ENCODE data around the gene TGFB1I1.
A peak's percentile ranks its signal among the peaks of the same experiment; 100 is the strongest.

The TGFB1I1 gene

GRCh38 chr16:31452631-31453106, 19.3 kb upstream of the TGFB1I1 start:
- DNase-seq (ENCODE audit: low spot score): no peak

GRCh38 chr16:31453255-31454204, 18.4 kb upstream of the TGFB1I1 start:
- DNase-seq (ENCODE audit: low spot score): no peak

- peak; percentile 58 for DNase-seq (ENCODE audit: low spot score)
These were observed 16.2 kb upstream of the TGFB1I1 start for GRCh38 chr16:31455601-31456314.

GRCh38 chr16:31456988-31457360, 15.0 kb upstream of the TGFB1I1 start:
- DNase-seq (ENCODE audit: low spot score): no peak

DNA sequence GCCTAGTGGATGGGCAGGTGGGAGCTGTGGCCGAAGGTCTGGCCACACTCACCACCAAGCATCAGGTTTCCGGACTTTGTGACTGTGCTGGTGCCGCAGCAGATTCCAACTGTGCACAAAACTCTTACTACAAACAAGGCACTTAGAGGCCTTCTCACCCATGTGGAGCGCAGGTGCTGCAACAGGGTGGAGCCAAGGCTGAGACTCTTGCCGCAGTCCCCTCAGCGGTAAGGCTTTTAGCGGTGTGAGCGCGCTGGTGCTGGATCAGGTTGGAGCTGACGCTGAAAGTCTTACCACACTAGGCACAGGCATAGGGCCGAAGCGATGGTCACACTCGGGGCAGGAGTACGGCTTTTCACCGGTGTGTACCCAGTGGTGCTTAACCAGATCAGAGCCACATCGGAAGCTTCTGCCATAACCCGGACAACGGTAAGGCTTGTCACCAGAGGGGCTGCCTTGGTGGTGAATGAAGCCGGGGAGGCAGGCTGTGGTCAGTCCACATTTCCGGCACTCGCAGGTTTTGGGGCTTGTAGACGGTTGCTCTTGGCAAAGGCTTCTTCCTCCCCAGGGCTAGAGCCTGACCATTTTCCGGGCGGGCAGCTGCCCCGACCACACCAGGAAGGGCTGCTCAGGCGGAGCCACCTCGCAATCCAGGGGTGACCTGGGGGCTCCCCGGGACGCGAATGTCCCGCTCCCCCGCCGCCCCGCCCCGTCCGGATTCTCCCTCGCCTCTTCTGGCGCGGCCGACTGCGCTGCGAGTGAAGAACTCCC, 13.7 kb upstream of the TGFB1I1 start:
- peak; percentile 78 for DNase-seq (ENCODE audit: low spot score)

DNA sequence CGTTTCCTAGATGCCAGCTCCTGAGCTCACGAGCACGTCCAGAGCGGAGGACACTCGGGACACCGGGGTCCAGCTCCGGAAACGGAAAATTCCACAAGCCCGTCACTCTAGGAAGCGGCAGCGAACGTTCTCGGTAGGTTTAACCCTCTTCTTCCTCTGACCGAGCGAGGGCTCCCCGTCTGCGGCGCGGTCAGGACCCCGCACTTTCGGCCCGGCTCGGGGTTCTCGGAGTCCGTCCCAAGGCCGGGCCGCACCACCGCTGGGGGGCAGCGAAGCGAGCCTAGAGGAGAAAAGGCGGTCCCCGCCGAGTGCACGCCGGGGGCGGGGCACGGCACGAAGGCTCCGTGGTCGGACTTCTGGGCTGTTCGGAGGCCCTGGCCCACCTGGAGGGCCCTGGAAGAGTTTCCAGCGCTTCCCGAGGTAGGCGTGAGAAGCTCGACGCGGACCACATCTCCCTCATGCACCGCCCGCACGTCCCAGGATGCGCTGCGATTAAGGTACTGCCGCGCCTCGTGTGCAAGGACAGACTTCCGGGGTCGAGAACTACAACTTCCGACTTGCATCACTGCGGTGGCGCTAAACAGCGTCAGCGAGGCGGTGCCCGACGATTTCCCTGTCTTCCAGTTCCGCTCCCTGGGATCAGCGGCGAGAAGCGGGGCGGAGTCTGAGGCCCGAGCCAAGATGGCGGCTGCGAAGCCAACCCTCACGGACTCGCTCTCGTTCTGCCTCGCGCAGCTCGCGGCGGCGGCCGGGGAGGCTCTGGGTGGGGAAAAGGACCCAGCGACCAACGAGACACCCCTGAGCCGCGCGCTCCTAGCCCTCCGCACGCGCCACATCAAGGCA, 12.9 kb upstream of the TGFB1I1 start, which contains the start of gene ARMC5:
Gene ARMC5, plus strand, starts transcription at position 658 of the 843 bp plus-strand sequence. Its CDS starts 24 bp downstream, at position 682.
- DNase-seq (ENCODE audit: low spot score): peak; percentile 96

- DNase-seq (ENCODE audit: low spot score): peak; percentile 99
These were observed 12.0 kb upstream of the TGFB1I1 start for GRCh38 chr16:31459687-31460581.

GRCh38 chr16:31460582-31461002, 11.4 kb upstream of the TGFB1I1 start:
- peak; percentile 72 for DNase-seq (ENCODE audit: low spot score)

GRCh38 chr16:31461201-31461920, 10.6 kb upstream of the TGFB1I1 start:
- DNase-seq (ENCODE audit: low spot score): no peak

- no peak for DNase-seq (ENCODE audit: low spot score)
These were observed 9.8 kb upstream of the TGFB1I1 start for GRCh38 chr16:31461921-31462804.

- no peak for DNase-seq (ENCODE audit: low spot score)
These were observed 7.6 kb upstream of the TGFB1I1 start for GRCh38 chr16:31464348-31464769.

DNA sequence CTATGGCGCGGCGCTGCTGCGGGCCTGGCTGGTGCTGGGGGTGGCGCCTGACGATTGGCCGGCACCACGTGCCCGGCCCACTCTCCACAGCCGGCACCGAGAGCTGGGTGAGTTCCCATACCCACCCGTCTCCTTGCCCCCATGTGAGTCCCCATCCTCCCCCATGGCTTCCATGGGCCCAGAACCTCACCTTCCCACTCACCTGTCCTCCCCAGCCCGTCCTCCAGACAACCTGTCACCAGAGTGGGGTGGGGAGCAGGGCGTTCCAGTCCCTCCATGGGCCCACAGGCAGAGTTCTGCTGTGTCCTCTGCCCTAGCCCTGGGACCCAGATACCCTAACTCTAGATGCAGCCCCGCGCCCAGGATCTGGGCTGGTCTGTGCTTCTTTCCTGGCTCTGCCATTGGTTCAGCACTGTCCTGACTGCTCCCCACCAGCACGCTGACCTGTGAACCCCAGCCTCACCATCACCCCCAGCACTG, 7.1 kb upstream of the TGFB1I1 start:
- DNase-seq (ENCODE audit: low spot score): no peak

- no peak for DNase-seq (ENCODE audit: low spot score)
These were observed 6.1 kb upstream of the TGFB1I1 start for GRCh38 chr16:31465788-31466370.

- no peak for DNase-seq (ENCODE audit: low spot score)
These were observed 5.5 kb upstream of the TGFB1I1 start for GRCh38 chr16:31466381-31466841.

- no peak for DNase-seq (ENCODE audit: low spot score)
These were observed 4.7 kb upstream of the TGFB1I1 start for GRCh38 chr16:31467151-31467773.

- DNase-seq (ENCODE audit: low spot score): no peak
These were observed 4.1 kb upstream of the TGFB1I1 start for GRCh38 chr16:31467858-31468257.

DNA sequence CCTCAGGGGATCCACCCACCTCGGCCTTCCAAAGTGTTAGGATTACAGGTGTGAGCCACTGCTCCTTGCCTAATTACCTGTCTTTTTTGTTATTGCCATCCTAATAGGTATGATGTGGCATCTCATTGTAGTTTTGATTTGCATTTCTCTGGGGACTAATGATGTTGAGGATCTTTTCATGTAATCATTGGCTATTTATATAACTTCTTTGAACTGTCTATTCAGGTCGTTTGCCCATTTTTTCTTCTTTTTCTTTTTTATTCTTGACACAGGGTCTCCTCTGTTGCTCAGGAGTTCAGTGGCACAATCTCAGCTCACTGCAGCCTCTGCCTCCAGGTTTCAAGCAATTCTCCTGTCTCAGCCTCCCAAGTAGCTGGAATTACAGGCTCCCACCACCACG, 1.3 kb upstream of the TGFB1I1 start:
- DNase-seq (ENCODE audit: low spot score): no peak

Measured in NAMALWA (cell line).